ENCODE results near the gene AHRR. TPM values are rescaled to one million over a fixed set of nuclear protein-coding genes. Genes with fewer than 3 reads are reported as not detected.

AHRR gene
- total and polyA plus RNA-seq, 2 of the 4 experiments (the other 2 are of a cell fraction) = 15.6 to 37.1 TPM

DNA sequence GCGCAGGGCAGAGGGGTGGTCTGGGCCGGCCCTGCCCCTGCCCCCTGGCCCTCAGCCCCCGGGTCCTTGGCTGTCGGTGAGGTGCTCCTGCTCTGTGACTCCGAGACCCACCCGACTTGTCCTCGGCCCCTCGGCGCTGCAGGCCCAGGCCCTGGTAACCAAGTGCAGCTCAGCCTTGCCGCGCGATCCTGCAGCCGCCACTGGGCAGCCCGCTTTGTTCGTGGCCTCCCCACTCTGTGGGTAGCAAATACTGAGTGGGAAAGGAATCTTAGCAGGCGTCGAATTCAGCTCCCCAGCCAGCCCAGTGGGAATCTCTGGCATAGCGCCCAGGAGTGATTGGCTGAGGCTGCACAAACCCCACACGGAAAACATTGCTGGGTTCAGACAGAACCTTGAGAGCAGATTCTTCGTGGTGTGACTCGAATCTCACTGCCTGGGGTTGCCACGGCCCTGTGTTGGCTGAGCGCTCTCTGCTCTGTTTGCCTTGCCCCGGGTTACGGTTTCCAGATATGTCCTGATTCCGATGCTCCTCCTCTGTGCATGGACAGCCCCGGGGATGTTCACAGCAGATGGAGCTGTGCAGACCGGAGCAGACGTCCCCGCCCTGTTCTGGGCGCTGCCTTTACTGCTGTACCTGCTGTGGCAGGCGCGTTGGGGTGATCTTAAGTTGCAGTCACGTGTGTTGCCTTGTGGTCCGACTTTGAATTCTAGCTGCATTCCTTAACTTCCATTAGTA, 108.1 kb downstream of the AHRR start:
- Histone ChIP-seq H2BK120ac (ENCODE audit: low read depth, low read length) (peak overlapping the region; percentile 78), H4K5ac (ENCODE audit: low read depth, low read length) (peak overlapping the region; percentile 42), H3K27me3 (ENCODE audit: control insufficient read depth, insufficient read depth, low read length) (no peaks in the 10 kb centered on the region), H3K4me2 (ENCODE audit: low read depth, low read length) (no peak overlapping the region), H2BK20ac (ENCODE audit: low read depth, low read length) (peak overlapping the region; percentile 9), H3K4me3 (ENCODE audit: insufficient read depth, low read depth, low read length) (no peak overlapping the region), H3K9ac (ENCODE audit: low read depth, low read length) (no peak overlapping the region), H3K18ac (ENCODE audit: low read depth, low read length) (peak overlapping the region; percentile 5; the same call in 1 of the 2 replicates), H3K9me1 (ENCODE audit: insufficient read depth, low read length) (peaks cover 9% of the 10 kb centered on the region; the same call in 1 of the 2 replicates), H3K27ac (ENCODE audit: insufficient read depth, low read length) (peak overlapping the region; percentile 19; the same call in 1 of the 2 replicates), H3K4me1 (ENCODE audit: control insufficient read depth, insufficient read depth, low read length) (peaks cover 14% of the 10 kb centered on the region), H3K56ac (ENCODE audit: extremely low read depth, insufficient read depth, low read length) (no peak overlapping the region), H2AK9ac (replicated peaks; ENCODE audit: low read depth, low read length, poor library complexity) (peak overlapping the region; percentile 58), H3K14ac (replicated peaks; ENCODE audit: low read depth, low read length) (peak overlapping the region; percentile 2; the same call in 1 of the 2 replicates), H2BK5ac (ENCODE audit: low read depth, low read length, poor library complexity, severe bottlenecking) (peak overlapping the region; percentile 4), H3K4ac (ENCODE audit: low read depth, low read length) (peak overlapping the region; percentile 60), H4K20me1 (ENCODE audit: insufficient read depth, low read length) (no peaks in the 10 kb centered on the region), H3K79me1 (ENCODE audit: low read depth in 1 of 2, low read length in 2 of 2) (peaks cover 4 to 40% of the 10 kb centered on the region in 2 experiments), H2AFZ (replicated peaks; ENCODE audit: low read length, poor library complexity) (no peak overlapping the region), H2AK5ac (ENCODE audit: low read depth, low read length) (peak overlapping the region; percentile 72; the same call in 1 of the 2 replicates), H3K23ac (ENCODE audit: low read depth, low read length) (no peak overlapping the region; the same call in 1 of the 2 replicates), H2BK15ac (ENCODE audit: low read depth, low read length) (peak overlapping the region; percentile 14; the same call in 1 of the 3 replicates), H4K91ac (ENCODE audit: insufficient read depth, low read depth, low read length) (peak overlapping the region; percentile 70), H3K9me3 (ENCODE audit: control insufficient read depth, insufficient read depth, low read length) (no peaks in the 10 kb centered on the region), H4K8ac (ENCODE audit: low read depth in 2 of 2, low read length in 2 of 2) (peak overlapping the region in 1 of 2 experiments; percentile 69; a peak in 1 of 4 replicates), H3K36me3 (ENCODE audit: control insufficient read depth, insufficient read depth, low read length) (peaks cover 62% of the 10 kb centered on the region)
- intact Hi-C loops (cut with micrococcal nuclease) (loop anchor here (2.0 kb wide), 1 partner anchor 107 kb away; no protein-coding TSS in a partner anchor), dilution Hi-C loops (cut with HindIII; ENCODE audit: low sequenced_read_pairs, unreplicated experiment) (no loop called here), in situ Hi-C loops (cut with MboI; ENCODE audit: low sequenced_read_pairs) (no loop called here)
- TF ChIP-seq SMC3 (IDR thresholded peaks at IDR 0.05; ENCODE audit: low read depth, low read length) (no peak), RAD21 (IDR thresholded peaks at IDR 0.05; ENCODE audit: low read length) (no peak), POLR2A (IDR thresholded peaks at IDR 0.05; ENCODE audit: low read depth, low read length) (no peak), FOS (IDR thresholded peaks at IDR 0.05; ENCODE audit: low read depth, low read length) (no peak), BHLHE40 (IDR thresholded peaks at IDR 0.05; ENCODE audit: low read depth, low read length) (no peak), MAFK (IDR thresholded peaks at IDR 0.05; ENCODE audit: low read depth, low read length) (no peak), CEBPB (IDR thresholded peaks at IDR 0.05; ENCODE audit: low read depth, low read length) (no peak), NFE2L2 (IDR thresholded peaks at IDR 0.05; ENCODE audit: low read depth, low read length) (no peak), RFX5 (IDR thresholded peaks at IDR 0.05; ENCODE audit: low read depth, low read length) (no peak), MAZ (IDR thresholded peaks at IDR 0.05; ENCODE audit: borderline replicate concordance, low read depth, low read length) (no peak)
- TF ChIP-seq, protein P1, sequence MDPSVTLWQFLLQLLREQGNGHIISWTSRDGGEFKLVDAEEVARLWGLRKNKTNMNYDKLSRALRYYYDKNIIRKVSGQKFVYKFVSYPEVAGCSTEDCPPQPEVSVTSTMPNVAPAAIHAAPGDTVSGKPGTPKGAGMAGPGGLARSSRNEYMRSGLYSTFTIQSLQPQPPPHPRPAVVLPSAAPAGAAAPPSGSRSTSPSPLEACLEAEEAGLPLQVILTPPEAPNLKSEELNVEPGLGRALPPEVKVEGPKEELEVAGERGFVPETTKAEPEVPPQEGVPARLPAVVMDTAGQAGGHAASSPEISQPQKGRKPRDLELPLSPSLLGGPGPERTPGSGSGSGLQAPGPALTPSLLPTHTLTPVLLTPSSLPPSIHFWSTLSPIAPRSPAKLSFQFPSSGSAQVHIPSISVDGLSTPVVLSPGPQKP (IDR thresholded peaks at IDR 0.05; ENCODE audit: borderline replicate concordance, low read depth, low read length) = no peak
- TF ChIP-seq, protein P2, sequence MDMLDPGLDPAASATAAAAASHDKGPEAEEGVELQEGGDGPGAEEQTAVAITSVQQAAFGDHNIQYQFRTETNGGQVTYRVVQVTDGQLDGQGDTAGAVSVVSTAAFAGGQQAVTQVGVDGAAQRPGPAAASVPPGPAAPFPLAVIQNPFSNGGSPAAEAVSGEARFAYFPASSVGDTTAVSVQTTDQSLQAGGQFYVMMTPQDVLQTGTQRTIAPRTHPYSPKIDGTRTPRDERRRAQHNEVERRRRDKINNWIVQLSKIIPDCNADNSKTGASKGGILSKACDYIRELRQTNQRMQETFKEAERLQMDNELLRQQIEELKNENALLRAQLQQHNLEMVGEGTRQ (IDR thresholded peaks at IDR 0.05; ENCODE audit: low read depth, low read length) = no peak
- TF ChIP-seq, protein P3, sequence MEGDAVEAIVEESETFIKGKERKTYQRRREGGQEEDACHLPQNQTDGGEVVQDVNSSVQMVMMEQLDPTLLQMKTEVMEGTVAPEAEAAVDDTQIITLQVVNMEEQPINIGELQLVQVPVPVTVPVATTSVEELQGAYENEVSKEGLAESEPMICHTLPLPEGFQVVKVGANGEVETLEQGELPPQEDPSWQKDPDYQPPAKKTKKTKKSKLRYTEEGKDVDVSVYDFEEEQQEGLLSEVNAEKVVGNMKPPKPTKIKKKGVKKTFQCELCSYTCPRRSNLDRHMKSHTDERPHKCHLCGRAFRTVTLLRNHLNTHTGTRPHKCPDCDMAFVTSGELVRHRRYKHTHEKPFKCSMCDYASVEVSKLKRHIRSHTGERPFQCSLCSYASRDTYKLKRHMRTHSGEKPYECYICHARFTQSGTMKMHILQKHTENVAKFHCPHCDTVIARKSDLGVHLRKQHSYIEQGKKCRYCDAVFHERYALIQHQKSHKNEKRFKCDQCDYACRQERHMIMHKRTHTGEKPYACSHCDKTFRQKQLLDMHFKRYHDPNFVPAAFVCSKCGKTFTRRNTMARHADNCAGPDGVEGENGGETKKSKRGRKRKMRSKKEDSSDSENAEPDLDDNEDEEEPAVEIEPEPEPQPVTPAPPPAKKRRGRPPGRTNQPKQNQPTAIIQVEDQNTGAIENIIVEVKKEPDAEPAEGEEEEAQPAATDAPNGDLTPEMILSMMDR (conservative IDR thresholded peaks at IDR 0.05; ENCODE audit: low read depth, low read length) = no peak
- no TSS peak for BruUV-seq (replicated peaks)
- WGBS, 2 experiments (ENCODE audit: extremely low coverage in 2 of 2, insufficient read length in 1 of 2) = 73% methylated on average over 12 of the region's 35 CpGs; no CpG with 5 or more reads in 1 of the 2 experiments
- CTCF ChIA-PET = no interaction called here
- DNase-seq (peak; percentile 62), ATAC-seq (ENCODE audit: low read depth) (peak; percentile 40)
- POLR2A ChIA-PET (ENCODE audit: unreplicated experiment) = no interaction called here
